ENCODE data around the gene FAM131A.
"Not testable (repeated sequence)": the region's sequence is repeated elsewhere in the genome, so short reads cannot be mapped to it uniquely, and the experiment has no call there.

FAM131A gene

DNA sequence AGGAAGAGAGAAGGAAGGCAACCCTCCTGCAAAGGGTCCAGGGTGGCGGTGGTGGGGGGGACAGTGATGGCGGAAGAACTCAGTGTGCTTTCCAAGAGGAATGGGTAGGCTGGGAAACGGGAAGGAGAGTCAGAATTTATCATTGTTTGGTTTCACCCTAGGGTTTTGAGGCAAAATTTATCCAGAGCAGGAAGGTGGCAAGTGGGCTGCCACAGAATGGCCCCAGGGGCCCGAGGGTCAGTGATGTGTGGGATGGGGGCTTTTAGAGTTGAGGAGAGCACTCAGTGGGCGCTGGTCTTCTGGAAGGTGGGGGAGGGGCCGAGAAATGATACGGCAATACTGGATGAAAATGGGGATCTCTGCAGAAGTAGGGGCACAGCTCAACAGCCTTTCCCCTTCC is 581 bp downstream of the FAM131A start:
- Histone ChIP-seq H3K27me3 (ENCODE audit: control insufficient read depth in 5 of 5, insufficient read depth in 4 of 5, low read length in 5 of 5) (no peaks in the 10 kb centered on the region), H3K4me3 (ENCODE audit: low read depth in 1 of 5, low read length in 5 of 5) (peak overlapping the region in 3 of 5 donors; percentile 11 to 34 (median 27)), H3K9ac (ENCODE audit: low read length in 5 of 5) (peak overlapping the region; percentile 25 to 84 (median 61)), H3K4me1 (ENCODE audit: control insufficient read depth in 5 of 5, insufficient read depth in 5 of 5, low read length in 5 of 5) (peaks cover 5 to 42% (median 36%) of the 10 kb centered on the region in 5 donors), H3K9me3 (ENCODE audit: control insufficient read depth in 5 of 5, low read length in 5 of 5) (no peaks in the 10 kb centered on the region), H3K27ac (ENCODE audit: low read depth, low read length) (peak overlapping the region; percentile 98), H3K36me3 (ENCODE audit: control insufficient read depth in 5 of 5, insufficient read depth in 5 of 5, low read length in 5 of 5) (peaks cover 0 to 42% (median 35%) of the 10 kb centered on the region in 5 donors)

DNA sequence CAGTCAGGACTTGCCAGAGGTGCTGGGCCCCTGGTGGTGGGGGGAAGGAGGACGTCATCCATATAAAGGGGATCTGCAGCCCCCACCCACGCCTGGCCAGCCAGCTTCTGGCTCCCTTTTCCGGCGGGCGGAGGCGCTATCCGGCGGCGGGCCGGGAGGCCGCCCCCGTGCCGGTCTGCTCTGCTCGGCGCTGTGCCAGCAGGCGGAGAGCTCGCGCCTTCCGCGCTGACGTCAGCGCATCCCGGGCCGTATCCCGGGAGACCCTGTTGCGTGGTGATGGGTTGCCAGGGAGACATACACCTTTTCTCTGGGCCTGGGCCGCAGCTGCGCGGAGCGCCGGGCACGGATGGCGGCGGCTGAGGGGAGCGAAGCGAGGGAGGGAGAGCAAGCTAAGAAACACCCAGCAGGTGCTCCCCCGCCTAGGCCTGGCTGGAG is 1.1 kb downstream of the FAM131A start:
- no peaks in the 10 kb centered on the region for H3K27me3 ChIP-seq (ENCODE audit: control insufficient read depth in 5 of 5, insufficient read depth in 4 of 5, low read length in 5 of 5)
- H3K9ac ChIP-seq (ENCODE audit: low read length in 5 of 5) = peak overlapping the region in 4 of 5 donors; percentile 25 to 84 (median 52)
- peak overlapping the region; percentile 98 for H3K27ac ChIP-seq (ENCODE audit: low read depth, low read length)
- H3K9me3 ChIP-seq (ENCODE audit: control insufficient read depth in 5 of 5, low read length in 5 of 5) = no peaks in the 10 kb centered on the region
- H3K4me3 ChIP-seq (ENCODE audit: low read depth in 1 of 5, low read length in 5 of 5) = peak overlapping the region in 3 of 5 donors; percentile 11 to 40 (median 27)
- H3K36me3 ChIP-seq (ENCODE audit: control insufficient read depth in 5 of 5, insufficient read depth in 5 of 5, low read length in 5 of 5) = peaks cover 0 to 42% (median 35%) of the 10 kb centered on the region in 5 donors
- H3K4me1 ChIP-seq (ENCODE audit: control insufficient read depth in 5 of 5, insufficient read depth in 5 of 5, low read length in 5 of 5) = peaks cover 5 to 42% (median 36%) of the 10 kb centered on the region in 5 donors

DNA sequence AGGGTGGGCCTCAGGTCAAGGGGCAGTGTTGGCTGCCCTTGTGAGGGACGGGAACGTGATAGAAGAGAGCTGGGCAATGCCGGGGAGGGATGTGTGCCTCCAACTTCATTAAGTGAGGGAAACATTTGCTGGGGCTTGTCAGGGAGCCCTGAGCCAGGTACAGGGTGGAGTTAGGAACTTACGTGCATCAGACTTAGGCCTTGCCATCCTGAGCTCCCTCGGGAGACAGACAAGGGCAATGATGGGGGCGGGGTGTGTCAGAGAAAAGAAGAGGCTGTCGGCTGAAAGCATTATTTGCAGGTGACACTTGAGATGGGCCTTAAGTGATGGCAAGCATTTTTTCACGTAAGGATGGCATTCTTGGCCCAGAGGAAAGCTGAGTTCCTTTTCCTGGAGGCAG is 1.6 kb downstream of the FAM131A start:
- Histone ChIP-seq H3K27me3 (ENCODE audit: control insufficient read depth in 5 of 5, insufficient read depth in 4 of 5, low read length in 5 of 5) (no peaks in the 10 kb centered on the region), H3K9ac (ENCODE audit: low read length in 5 of 5) (peak overlapping the region in 2 of 5 donors; percentile 15 to 25), H3K27ac (ENCODE audit: low read depth, low read length) (peak overlapping the region; percentile 98), H3K4me3 (ENCODE audit: low read depth in 1 of 5, low read length in 5 of 5) (peak overlapping the region in 3 of 5 donors; percentile 11 to 40 (median 17)), H3K9me3 (ENCODE audit: control insufficient read depth in 5 of 5, low read length in 5 of 5) (no peaks in the 10 kb centered on the region), H3K36me3 (ENCODE audit: control insufficient read depth in 5 of 5, insufficient read depth in 5 of 5, low read length in 5 of 5) (peaks cover 0 to 40% (median 33%) of the 10 kb centered on the region in 5 donors), H3K4me1 (ENCODE audit: control insufficient read depth in 5 of 5, insufficient read depth in 5 of 5, low read length in 5 of 5) (peaks cover 5 to 42% (median 36%) of the 10 kb centered on the region in 5 donors)

DNA sequence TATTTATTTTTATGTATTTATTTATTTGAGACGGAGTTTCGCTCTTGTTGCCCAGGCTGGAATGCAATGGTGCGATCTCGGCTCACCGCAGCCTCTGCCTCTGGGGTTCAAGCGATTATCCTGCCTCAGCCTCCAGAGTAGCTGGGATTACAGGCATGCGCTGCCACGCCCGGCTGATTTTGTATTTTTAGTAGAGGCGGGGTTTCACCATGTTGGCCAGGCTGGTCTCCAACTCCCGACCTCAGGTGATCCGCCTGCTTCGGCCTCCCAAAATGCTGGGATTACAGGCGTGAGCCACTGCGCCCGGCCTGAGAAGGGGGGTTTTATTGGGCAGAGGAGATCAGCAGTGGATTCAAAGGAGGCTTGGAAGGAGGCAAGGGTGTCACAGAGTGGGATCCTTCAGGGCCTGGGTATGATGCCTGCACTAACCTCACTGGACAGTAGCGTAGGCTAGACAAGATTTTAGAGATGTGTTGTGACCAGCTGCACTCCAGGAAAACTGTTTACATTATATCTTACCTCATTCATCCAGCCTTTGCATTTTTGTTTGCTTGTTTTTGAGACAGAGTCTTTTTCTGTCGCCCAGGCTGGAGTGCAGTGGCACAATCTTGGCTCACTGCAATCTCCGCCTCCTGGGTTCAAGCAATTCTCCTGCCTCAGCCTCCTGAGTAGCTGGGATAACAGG is 2.2 kb downstream of the FAM131A start:
- Histone ChIP-seq H3K4me1 (ENCODE audit: control insufficient read depth in 5 of 5, insufficient read depth in 5 of 5, low read length in 5 of 5) (peaks cover 5 to 42% (median 36%) of the 10 kb centered on the region in 5 donors), H3K36me3 (ENCODE audit: control insufficient read depth in 5 of 5, insufficient read depth in 5 of 5, low read length in 5 of 5) (peaks cover 0 to 40% (median 33%) of the 10 kb centered on the region in 5 donors)
- not testable (repeated sequence) for H3K9ac ChIP-seq (ENCODE audit: low read length in 5 of 5); H3K4me3 ChIP-seq (ENCODE audit: low read depth in 1 of 5, low read length in 5 of 5); H3K27me3 ChIP-seq (ENCODE audit: control insufficient read depth in 5 of 5, insufficient read depth in 4 of 5, low read length in 5 of 5); H3K9me3 ChIP-seq (ENCODE audit: control insufficient read depth in 5 of 5, low read length in 5 of 5); H3K27ac ChIP-seq (ENCODE audit: low read depth, low read length)

DNA sequence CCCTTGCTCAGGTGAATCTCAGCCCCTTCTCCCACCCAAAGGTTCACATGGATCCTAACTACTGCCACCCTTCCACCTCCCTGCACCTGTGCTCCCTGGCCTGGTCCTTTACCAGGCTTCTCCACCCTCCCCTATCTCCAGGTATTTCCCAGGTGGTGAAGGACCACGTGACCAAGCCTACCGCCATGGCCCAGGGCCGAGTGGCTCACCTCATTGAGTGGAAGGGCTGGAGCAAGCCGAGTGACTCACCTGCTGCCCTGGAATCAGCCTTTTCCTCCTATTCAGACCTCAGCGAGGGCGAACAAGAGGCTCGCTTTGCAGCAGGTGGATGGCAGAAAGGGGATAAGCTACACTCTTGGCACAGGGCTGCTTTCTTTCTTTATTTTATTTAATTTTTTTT is 4.5 kb downstream of the FAM131A start:
- Histone ChIP-seq H3K9me3 (ENCODE audit: control insufficient read depth in 5 of 5, low read length in 5 of 5) (no peaks in the 10 kb centered on the region), H3K4me1 (ENCODE audit: control insufficient read depth in 5 of 5, insufficient read depth in 5 of 5, low read length in 5 of 5) (peaks cover 3 to 31% (median 28%) of the 10 kb centered on the region in 5 donors), H3K9ac (ENCODE audit: low read length in 5 of 5) (no peak overlapping the region), H3K36me3 (ENCODE audit: control insufficient read depth in 5 of 5, insufficient read depth in 5 of 5, low read length in 5 of 5) (peaks cover 0 to 43% (median 35%) of the 10 kb centered on the region in 5 donors), H3K27ac (ENCODE audit: low read depth, low read length) (no peak overlapping the region), H3K27me3 (ENCODE audit: control insufficient read depth in 5 of 5, insufficient read depth in 4 of 5, low read length in 5 of 5) (no peaks in the 10 kb centered on the region), H3K4me3 (ENCODE audit: low read depth in 1 of 5, low read length in 5 of 5) (no peak overlapping the region)

DNA sequence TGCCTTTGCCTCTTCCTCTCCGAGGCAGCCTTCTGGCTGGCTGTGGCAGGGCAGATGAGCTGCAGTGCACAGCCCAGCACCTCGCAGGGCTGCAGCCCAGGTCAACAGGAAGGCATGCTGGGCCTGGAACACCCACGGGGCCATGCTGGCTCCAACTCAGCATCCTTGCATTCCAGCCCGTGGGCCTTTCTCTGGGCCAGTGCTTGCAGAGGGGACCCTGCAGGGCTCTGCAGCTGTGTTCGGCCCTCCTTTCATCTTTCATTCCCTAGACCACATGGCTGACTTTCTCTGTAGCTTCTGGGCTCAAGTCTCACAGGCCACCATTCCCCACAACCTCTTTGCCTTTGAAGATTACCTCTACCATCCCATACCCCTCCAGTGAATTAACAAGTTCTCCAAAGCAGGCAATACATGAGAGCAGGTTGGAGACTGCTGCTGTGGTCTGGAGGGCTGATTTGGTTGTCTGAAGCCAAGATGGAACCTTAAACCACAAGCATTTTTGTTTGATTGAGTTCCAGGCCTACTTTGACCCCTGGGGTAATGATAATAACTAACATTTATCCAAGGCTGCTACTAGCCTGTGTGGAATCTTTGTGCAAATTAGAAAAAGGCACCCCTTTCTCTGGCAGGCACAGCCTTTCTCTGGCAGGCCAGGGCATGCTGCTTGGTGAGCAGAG is 5.9 kb downstream of the FAM131A start:
- H3K36me3 ChIP-seq (ENCODE audit: control insufficient read depth in 5 of 5, insufficient read depth in 5 of 5, low read length in 5 of 5) = peaks cover 0 to 43% (median 36%) of the 10 kb centered on the region in 5 donors

DNA sequence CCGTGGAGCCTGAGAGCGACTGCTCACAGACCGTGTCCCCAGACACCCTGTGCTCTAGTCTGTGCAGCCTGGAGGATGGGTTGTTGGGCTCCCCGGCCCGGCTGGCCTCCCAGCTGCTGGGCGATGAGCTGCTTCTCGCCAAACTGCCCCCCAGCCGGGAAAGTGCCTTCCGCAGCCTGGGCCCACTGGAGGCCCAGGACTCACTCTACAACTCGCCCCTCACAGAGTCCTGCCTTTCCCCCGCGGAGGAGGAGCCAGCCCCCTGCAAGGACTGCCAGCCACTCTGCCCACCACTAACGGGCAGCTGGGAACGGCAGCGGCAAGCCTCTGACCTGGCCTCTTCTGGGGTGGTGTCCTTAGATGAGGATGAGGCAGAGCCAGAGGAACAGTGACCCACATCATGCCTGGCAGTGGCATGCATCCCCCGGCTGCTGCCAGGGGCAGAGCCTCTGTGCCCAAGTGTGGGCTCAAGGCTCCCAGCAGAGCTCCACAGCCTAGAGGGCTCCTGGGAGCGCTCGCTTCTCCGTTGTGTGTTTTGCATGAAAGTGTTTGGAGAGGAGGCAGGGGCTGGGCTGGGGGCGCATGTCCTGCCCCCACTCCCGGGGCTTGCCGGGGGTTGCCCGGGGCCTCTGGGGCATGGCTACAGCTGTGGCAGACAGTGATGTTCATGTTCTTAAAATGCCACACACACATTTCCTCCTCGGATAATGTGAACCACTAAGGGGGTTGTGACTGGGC is 7.3 kb downstream of the FAM131A start:
- H3K4me1 ChIP-seq (ENCODE audit: control insufficient read depth in 5 of 5, insufficient read depth in 5 of 5, low read length in 5 of 5) = peaks cover 0 to 32% (median 22%) of the 10 kb centered on the region in 5 donors
- H3K27me3 ChIP-seq (ENCODE audit: control insufficient read depth in 5 of 5, insufficient read depth in 4 of 5, low read length in 5 of 5) = no peaks in the 10 kb centered on the region
- no peaks in the 10 kb centered on the region for H3K9me3 ChIP-seq (ENCODE audit: control insufficient read depth in 5 of 5, low read length in 5 of 5)
- H3K36me3 ChIP-seq (ENCODE audit: control insufficient read depth in 5 of 5, insufficient read depth in 5 of 5, low read length in 5 of 5) = peaks cover 0 to 43% (median 36%) of the 10 kb centered on the region in 5 donors
- H3K9ac ChIP-seq (ENCODE audit: low read length in 5 of 5) = no peak overlapping the region
- H3K27ac ChIP-seq (ENCODE audit: low read depth, low read length) = no peak overlapping the region
- H3K4me3 ChIP-seq (ENCODE audit: low read depth in 1 of 5, low read length in 5 of 5) = no peak overlapping the region

More for the DNA sequence above, 5.9 kb downstream of the FAM131A start:
- H3K4me3 ChIP-seq (ENCODE audit: low read depth in 1 of 5, low read length in 5 of 5) = no peak overlapping the region
- H3K27ac ChIP-seq (ENCODE audit: low read depth, low read length) = no peak overlapping the region
- H3K4me1 ChIP-seq (ENCODE audit: control insufficient read depth in 5 of 5, insufficient read depth in 5 of 5, low read length in 5 of 5) = peaks cover 0 to 28% (median 24%) of the 10 kb centered on the region in 5 donors
- no peaks in the 10 kb centered on the region for H3K9me3 ChIP-seq (ENCODE audit: control insufficient read depth in 5 of 5, low read length in 5 of 5)
- H3K27me3 ChIP-seq (ENCODE audit: control insufficient read depth in 5 of 5, insufficient read depth in 4 of 5, low read length in 5 of 5) = no peaks in the 10 kb centered on the region
- no peak overlapping the region for H3K9ac ChIP-seq (ENCODE audit: low read length in 5 of 5)

DNA sequence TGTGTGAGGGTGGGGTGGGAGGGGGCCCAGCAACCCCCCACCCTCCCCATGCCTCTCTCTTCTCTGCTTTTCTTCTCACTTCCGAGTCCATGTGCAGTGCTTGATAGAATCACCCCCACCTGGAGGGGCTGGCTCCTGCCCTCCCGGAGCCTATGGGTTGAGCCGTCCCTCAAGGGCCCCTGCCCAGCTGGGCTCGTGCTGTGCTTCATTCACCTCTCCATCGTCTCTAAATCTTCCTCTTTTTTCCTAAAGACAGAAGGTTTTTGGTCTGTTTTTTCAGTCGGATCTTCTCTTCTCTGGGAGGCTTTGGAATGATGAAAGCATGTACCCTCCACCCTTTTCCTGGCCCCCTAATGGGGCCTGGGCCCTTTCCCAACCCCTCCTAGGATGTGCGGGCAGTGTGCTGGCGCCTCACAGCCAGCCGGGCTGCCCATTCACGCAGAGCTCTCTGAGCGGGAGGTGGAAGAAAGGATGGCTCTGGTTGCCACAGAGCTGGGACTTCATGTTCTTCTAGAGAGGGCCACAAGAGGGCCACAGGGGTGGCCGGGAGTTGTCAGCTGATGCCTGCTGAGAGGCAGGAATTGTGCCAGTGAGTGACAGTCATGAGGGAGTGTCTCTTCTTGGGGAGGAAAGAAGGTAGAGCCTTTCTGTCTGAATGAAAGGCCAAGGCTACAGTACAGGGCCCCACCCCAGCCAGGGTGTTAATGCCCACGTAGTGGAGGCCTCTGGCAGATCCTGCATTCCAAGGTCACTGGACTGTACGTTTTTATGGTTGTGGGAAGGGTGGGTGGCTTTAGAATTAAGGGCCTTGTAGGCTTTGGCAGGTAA is 8.1 kb downstream of the FAM131A start:
- Histone ChIP-seq H3K27ac (ENCODE audit: low read depth, low read length) (no peak overlapping the region), H3K36me3 (ENCODE audit: control insufficient read depth in 5 of 5, insufficient read depth in 5 of 5, low read length in 5 of 5) (peaks cover 0 to 43% (median 36%) of the 10 kb centered on the region in 5 donors), H3K27me3 (ENCODE audit: control insufficient read depth in 5 of 5, insufficient read depth in 4 of 5, low read length in 5 of 5) (no peaks in the 10 kb centered on the region), H3K9ac (ENCODE audit: low read length in 5 of 5) (no peak overlapping the region), H3K4me1 (ENCODE audit: control insufficient read depth in 5 of 5, insufficient read depth in 5 of 5, low read length in 5 of 5) (peaks cover 0 to 34% (median 22%) of the 10 kb centered on the region in 5 donors), H3K4me3 (ENCODE audit: low read depth in 1 of 5, low read length in 5 of 5) (no peak overlapping the region), H3K9me3 (ENCODE audit: control insufficient read depth in 5 of 5, low read length in 5 of 5) (no peaks in the 10 kb centered on the region)

DNA sequence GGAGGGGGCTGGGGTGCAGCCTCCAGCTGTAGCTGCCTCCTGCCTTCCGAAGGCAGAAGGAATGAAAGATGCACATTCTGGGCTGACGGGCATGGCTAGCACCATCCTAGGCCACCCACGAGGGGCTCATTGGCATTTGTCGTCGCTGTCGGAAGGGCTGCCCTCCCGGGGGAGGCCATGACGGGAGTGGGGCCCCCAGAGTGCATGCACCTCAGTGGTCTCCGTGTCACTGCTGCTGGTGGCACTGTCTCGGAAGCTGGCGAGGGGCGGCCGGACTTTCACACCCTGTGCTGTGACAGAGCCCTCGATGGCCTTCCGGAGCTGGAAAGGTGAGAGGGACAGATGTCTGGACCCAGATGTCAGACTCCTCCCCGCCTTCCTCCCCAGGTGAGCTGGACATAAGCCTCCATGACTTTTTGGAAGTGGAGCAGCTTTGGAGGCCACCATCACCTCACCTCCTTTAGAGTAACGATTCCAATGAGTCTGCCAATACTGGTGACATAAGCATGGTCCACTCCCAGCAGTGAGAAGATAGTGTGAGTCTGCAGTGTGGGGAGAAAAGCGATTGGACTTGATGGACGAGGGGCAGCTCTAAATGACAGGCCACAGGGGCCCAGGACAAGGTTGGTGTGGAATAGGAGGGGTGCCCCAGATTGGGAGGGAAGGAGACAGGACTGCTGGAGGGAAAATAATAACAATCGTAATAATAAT is 9.2 kb downstream of the FAM131A start:
- no peaks in the 10 kb centered on the region for H3K9me3 ChIP-seq (ENCODE audit: control insufficient read depth in 5 of 5, low read length in 5 of 5)

More for the DNA sequence above, 9.2 kb downstream of the FAM131A start:
- Histone ChIP-seq H3K9ac (ENCODE audit: low read length in 5 of 5) (no peak overlapping the region), H3K27me3 (ENCODE audit: control insufficient read depth in 5 of 5, insufficient read depth in 4 of 5, low read length in 5 of 5) (no peaks in the 10 kb centered on the region), H3K4me3 (ENCODE audit: low read depth in 1 of 5, low read length in 5 of 5) (no peak overlapping the region), H3K27ac (ENCODE audit: low read depth, low read length) (no peak overlapping the region), H3K36me3 (ENCODE audit: control insufficient read depth in 5 of 5, insufficient read depth in 5 of 5, low read length in 5 of 5) (peaks cover 0 to 39% (median 33%) of the 10 kb centered on the region in 5 donors), H3K4me1 (ENCODE audit: control insufficient read depth in 5 of 5, insufficient read depth in 5 of 5, low read length in 5 of 5) (peaks cover 0 to 34% (median 16%) of the 10 kb centered on the region in 5 donors)
